H1 (cell line): ENCODE data around the gene NUMB. TPM values are rescaled to one million over a fixed set of nuclear protein-coding genes. Genes with fewer than 3 reads are reported as not detected.

Source experiments
- CHD7 ChIP-seq: fragments of 300-600 bp; sonication (generic); IDR thresholded peaks from 2 replicates; pipeline ENCODE4 v1.7.1; 2012; ENCODE audit warnings: low read length, moderate library complexity, mild to moderate bottlenecking, inconsistent platforms; ENCODE audit not compliant: insufficient replicate concordance
- polyA plus RNA-seq, 7 experiments: library from polyadenylated mRNA; depleted of rRNA in 3 of 7; stranded (reverse) in 5 of 7; unstranded in 2 of 7; fragments of >200 nt in 5 of 7; fragments of 200-250 nt in 2 of 7; gene quantifications; 1 replicate in 5 of 7; 2 replicates in 1 of 7; 4 replicates in 1 of 7; pipeline versions ENCODE4 v1.2.1 to v1.2.3, GENCODE V29; 2011 to 2013; ENCODE audit warnings: missing spikeins in 2 of 7, mixed read lengths in 2 of 7
- total RNA-seq: library from RNA; stranded (reverse); fragmentation: NEBNext Ultra II Directional; extraction: Animal tissue kit (Norgen Biotek cat#: 25700); gene quantifications from 2 replicates; pipeline ENCODE4 v1.2.1, GENCODE V29; 2021

NUMB gene
- total and polyA plus RNA-seq, 2 of the 8 experiments (the other 6 are each of a cell fraction or from before 2014, with no cell fraction given): 54.3 to 78.1 TPM

GRCh38 chr14:73295198-73295796, 163.0 kb downstream of the NUMB start (continued):
- TF ChIP-seq CHD7: peak; percentile 79
